GM21576 (cell line): Measurements from ENCODE around the gene TIFAB.

Source experiments
- ATAC-seq: cut with Tn5 transposase; IDR thresholded peaks from one replicate; pipeline ENCODE4 v1.9.1; 2021; ENCODE audit warnings: mild to moderate bottlenecking, moderate library complexity; ENCODE audit not compliant: unreplicated experiment

TIFAB gene

DNA sequence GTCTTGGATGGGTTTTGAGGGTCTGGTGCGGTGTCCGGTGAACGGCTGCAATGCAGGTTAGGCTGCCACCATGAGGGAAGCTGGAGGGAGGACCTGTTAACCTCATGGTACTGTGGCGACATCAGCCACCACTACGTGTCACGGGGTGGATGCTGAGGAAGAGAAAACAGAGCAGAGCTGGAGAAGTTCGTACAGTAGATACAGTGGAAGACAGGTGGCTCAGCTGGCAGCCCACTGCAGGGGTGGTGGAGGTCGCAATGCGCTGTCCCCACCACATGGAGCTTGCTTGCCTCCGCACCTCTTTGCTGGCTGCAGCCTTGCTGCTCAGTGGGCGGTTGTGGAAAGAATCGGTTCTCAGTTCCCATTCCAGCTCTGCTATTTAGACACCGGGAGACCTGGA lies 7.8 kb downstream of the TIFAB start:
- ATAC-seq, result no peak

DNA sequence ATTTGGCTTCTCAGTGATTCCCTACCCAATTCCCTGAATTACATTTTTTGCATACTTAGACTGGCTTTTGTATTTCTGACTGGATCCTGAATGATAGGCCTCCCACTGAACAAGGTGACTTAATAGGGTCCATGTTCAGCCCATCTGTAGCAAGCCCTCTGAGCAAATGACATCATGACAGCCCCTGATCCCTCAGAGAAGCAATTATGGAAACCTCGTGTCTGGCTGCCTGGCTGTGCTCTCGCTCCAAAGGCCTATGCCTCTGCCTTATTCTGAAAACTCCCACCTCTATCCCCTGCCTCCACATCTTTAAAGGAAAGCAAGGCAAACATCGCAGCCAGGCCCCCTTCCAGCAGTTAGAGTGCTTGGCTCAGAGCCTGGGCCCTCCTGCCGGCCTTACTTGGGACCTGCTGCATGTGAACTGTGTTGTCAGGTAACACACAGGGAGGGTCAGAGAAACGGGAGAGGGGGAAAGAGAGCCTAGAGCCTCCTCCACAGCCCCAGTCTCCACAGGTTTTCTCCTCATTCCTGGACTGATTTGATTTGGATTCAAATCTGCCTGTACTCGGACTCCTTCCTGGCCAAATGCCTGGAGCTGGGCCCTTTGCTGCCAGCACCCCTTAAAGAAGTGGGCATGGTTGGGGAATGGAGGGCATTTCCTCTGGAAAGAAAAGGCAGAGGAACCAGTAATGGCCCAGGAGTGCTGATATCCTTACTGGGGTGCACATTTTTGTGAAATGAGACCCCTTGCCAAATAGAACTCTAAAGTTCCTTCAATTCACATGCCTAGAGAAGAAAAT lies 8.8 kb downstream of the TIFAB start:
- no peak for ATAC-seq

DNA sequence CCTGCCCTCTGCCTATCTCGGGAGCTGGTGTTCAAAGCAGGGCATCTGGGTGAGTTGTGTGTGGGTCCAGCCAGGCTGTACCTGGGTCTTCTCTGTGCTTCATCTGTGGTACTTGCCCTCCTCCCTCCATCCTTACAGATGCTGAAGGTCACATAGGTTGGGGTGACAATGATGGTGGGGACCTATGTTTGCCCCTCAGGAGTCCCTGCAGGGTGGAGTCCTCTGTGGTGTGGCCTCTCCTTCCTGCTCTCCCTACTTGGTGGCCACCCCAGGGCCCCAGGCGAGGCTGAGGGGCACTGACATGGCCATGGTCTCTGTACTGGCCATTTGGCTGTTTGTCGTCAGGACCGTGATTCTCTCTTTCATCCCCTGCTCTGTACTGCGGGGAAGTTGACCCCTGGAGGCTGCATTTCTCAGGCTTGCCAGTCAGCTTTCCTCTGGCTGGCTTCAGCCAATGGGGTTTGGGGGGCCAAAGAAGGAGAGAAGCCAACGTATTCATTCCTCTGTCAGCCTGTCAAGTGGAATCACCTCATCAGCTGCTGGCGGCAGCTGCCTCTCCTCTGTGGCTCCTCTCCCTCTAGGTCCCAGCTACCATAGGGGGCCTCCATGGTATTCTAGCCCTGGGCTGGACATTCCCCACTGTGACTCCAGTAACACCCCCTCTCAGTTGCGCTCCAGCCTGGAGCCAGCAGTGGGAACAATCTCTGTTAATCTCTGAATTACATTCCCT lies 9.6 kb downstream of the TIFAB start:
- no peak for ATAC-seq

DNA sequence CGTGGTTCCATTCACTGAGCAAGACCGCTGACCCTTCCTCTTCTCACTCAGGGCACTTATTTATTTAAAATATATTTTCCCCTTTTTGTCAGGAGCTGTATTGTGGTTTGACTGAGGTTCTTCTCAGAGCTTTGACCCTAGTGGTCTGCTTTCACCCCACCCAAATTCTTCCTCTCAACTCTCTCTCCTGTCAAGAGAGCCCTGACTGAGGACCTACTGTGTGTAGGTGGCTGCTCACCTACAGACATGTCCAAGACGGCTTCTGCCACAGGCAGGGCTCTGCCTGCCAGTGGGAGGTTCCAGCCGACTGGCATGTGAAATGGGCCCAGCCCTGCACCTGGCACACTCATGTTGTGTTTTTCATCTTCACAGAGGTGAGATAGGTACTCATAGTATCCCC lies 10.2 kb downstream of the TIFAB start:
- ATAC-seq, result no peak

DNA sequence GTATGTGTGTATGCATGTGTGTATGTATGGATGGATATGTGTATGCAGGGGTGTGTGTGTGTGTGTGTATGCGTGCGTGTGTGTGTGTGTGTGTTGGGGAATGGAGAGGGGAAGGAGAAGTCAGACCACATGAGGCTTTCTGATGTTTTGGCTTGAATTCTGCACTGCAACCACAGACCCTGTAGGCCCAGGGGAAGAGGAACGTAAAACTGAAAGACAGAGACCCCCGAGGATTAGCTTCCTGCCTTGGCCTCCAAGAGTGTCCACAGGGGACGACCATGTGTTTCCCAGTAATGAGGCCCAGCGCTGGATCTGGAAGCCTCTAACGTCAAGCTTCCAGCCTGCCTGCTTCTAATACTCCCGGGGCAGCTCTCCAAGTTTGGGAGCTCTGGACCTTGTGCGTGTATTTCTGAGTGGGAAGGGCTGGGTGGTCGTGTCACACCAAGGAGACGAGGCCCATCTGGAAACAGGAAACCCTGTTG lies 10.8 kb downstream of the TIFAB start:
- ATAC-seq, result no peak

DNA sequence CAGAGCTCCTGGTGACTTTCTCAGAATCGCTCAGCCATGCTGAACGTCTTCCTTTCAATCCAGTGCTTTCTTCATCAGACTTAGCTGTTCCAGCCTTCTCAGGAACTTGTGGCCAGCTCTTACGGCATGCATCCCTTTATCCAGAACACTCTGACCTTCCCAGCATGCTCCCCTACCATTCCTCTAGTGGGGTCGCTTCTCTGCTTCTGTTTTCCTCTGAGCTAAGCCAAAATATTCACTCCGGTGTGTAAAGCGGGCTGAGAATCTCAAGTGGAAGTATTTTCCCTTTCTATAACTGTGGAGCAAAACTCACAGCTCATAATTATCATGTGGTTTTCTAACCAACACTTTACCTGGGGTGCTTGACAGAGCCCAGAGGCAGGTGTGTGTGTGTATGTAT lies 11.2 kb downstream of the TIFAB start:
- no peak for ATAC-seq

DNA sequence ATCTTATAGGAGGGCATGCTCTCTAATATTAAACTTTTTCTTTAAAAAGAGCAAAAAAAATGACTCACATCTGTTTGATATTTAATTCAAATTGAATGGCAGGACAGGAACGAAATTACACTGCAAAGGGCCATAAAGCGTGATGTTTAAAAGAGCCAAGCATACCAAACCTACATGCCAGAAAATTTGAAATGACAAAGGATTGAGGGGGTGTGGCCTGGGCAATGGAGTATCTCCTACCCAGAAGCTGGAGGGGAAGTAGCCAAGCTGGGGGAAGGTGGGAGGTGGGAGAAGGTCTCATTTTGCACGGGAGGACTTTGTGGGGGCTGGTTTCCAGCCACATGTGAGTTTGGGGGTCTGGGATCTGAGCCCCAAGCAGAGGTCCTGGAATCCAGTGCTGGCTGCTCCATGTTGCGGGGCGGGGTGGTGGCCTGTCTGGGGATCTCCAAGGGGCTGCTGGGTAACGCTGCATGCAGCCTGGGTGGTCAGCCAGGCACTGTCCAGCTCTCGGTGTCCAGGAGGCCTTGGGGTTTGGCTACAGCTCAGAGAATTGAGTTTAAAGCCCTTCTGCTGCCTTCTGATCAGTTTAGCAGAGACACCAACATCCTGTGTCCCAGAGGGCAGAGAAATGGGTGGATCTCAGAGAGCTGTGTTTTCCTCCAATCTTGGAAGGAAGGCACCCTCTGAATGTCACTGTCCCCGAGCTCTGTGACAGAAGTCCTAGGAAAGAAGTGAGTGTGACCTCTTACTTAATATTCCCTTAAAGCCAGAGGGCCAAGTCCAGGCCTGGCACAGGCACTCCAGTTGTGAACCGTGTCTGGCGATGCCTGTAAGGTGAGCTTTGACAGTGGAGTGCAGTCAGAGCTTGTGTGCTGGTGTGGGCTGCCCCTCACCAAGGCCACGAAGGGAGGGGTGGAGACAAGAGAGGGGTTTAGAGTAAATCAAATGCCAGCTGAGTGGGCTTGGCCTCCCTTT lies 12.6 kb downstream of the TIFAB start:
- no peak for ATAC-seq

DNA sequence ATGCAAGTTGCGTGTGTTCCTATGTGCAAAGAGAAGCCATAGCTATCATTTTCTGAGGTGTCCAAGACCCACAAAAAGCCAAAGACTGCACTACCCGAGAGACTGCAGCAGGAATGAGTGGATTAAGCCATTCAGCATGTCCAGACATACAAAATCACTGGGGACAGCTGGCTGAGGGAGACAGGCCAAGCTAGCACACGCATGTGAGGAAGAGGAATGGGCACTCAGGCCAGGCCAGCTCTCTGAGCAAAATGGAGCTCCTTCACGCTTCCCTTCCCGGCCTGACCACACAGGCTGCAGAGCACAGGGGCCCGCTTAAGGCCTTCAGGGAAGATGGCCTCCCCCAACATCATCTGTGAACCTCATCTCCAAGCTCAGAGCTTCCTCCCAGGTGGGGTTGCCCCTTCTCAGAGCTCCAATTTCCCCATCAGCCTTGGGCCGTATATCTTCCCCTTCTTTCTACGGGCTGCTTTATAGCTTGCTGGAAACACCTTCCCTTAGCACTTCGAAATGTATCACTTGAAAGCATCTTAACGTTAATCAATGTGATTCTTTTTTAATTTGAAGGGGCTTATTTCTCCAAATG lies 13.4 kb downstream of the TIFAB start:
- no peak for ATAC-seq

DNA sequence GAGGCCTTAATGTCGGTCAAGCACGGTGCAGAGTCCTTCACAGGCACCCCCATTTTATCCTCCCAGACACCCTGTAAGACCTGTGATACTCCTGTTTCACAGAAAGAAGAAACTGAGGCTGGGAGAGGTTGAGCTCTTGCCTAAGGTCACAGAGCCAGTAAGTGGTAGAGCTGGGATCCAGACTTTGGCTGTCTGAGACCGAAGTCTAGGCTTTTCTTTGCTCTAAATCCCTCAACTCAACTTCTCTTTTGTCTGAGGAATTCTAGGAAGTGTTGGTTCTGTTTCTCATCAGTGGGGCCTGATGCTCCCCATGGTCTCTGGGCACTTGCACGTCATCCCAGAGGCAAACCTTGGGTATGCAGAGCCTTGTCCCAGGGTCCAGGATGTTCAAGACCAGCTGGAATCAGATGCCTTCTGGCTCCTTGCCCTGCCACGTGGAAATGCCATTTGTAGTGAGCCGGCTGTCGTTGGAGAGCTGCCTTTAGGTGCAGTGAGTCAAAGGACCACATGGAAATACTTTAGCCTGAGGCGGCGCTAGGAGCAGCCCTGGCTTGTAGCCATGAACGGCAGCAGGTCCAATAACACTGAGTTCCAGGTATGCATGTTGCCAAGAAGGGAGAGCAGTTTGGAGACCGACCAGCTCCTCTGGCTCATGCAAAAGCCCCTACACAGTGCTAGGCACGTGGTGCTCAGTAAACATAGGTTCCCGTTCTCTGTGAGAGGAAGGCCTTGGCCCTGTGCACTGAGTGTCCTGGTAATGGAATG lies 14.2 kb downstream of the TIFAB start:
- no peak for ATAC-seq

DNA sequence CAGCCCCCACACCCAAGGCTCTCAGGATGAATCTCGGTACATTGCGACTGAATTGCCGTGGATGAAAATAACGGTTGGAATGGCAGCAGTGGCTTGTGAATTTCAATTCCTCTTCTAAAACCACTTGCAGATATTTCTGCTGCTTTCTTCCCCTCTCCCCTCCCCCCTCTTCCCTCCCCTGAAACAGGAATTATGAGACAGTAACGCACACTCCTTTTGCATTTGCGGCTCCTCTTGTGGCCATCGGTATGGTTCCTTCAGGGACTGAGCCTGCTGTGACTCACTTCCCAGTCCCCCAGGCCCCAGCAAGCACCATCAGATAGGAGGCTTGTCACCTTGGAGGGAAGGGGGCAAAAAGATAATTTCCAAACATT lies 14.7 kb downstream of the TIFAB start:
- no peak for ATAC-seq

DNA sequence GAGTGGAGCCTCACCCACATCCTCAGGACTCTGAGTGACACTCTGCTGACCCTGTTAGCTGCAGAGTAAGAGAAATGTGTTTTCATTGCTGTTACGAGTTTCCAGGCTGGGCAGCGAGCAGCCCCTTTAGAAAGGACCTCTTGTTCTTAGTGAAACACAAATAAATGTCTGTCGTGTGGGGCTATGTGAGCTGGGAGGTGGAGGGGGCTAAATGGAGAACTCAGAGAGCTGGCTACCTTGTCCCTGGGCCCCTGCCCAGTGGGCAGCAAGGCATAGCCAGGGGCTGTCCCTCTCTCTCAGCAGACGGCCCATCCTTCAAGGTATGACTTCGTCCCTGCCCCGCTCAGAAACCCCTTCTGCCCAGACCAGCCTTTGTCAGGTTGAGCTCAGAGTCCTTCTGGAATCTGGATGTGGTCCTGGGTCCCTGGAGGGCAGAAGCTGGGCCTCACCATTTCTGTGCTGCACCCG lies 15.2 kb downstream of the TIFAB start:
- ATAC-seq, result no peak

DNA sequence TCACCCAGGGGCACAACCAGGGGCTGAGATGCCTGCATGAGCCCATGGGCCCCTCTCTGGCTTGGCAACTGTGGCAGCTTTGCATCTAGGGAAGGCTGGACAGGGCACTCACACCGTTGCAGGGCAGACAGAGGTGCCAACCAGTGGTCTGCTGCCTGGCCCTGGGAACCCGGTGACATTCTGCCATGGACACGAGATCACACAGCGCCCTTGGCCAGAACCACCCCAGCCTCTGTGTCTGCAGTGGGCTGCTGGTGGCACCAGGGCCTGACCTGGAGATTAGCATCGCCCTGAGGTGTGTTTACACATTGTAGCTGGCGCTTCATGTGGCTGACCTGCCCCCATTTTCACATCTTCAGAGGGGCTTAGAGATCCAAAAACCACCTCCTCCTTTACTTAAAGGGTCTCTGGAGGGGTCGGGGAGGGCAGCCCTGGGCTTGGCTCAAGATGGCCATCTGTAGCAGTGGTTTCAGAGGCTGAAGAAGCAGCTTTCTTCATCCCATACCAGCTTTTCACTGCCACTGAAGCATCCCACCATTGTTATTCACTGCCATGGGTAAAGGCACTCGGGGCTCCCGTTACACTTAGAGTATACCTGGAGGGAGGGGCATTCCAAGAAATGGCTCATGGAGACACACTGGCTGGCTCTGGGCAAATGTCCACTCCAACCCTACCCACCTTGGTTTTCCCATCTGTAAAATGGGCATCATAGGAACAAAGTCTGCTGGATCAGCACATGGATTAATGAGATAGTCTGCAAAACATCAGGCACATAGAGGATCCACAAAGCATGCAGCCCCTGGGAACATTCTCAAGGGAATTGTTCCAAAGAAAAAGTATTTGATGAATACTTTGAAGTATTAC lies 16.5 kb downstream of the TIFAB start:
- no peak for ATAC-seq

DNA sequence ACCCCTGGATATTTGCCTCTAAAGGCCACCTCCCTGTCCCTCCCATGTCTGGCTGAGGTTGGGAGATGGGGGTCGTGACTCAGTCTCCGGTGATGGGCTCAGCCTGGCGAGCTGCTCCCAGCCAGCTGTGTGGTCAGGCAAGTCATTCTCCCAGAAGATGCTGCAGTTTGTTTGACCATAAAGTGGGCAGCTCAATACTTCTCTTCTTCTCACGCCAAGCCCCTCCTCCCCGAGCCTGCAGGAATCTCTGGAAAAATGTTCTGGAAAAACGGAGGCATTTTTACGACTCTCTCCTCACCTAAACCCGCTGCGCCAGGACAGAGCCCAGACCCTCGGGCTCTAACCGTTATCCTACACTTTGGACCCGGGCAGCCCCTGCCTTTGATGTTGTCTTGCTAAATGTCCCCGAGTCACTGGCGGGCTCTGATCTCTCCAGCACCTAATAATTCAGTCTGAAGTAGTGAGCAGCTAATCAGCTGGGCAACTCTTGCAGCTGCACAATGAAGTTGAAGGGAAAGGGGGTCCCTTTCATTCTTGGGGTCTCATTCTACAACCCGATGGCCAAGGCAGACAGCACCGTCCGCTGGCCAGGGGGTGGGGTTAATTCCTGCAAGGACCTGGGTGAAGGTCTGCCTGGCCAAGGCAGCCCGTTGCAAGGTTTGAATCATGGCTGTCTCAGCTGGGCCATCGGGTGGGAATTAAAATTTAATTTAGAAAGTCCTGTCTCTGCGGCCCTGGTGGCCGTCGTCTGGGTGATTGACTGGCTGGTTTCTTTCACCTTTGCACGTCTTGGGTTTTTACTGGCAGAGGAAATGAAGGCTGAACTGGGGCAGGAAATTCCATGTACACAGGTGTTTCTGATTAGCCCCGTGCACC lies 17.3 kb downstream of the TIFAB start:
- no peak for ATAC-seq

DNA sequence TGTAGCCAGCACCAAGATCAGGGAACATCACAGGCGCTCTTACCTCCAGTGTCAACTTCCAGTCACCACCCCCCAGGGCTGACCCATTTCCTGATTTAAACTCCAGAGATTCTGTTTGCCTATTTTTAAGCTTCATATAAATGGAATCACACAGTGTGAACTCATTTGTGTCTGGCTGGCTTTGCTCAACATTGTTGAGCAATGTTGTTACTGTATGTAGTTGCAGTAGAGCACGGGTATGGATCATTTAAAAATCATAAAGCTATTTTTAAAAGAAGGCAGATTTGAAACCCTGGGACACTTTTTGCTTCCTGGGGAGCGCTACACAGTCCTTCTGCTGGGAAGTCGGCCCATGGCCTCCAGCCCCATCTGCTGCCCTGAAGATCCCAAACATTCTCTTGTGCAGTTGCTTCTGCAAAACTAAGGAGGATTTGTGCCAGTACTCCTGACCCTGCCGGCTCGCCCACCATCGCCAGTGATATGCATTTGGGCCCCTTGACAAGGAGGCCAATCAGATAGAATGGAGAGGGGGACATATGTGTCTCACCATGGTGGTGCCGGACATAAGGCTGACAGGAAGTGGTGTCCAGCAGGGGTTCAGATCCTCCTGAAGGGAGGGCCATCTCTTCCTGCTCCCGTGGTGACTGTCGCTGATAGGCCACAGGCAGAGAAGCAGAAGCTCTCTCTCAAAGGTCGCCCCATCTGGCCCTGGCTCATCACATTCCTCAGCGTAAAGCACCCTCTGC lies 18.3 kb downstream of the TIFAB start:
- ATAC-seq, result no peak

DNA sequence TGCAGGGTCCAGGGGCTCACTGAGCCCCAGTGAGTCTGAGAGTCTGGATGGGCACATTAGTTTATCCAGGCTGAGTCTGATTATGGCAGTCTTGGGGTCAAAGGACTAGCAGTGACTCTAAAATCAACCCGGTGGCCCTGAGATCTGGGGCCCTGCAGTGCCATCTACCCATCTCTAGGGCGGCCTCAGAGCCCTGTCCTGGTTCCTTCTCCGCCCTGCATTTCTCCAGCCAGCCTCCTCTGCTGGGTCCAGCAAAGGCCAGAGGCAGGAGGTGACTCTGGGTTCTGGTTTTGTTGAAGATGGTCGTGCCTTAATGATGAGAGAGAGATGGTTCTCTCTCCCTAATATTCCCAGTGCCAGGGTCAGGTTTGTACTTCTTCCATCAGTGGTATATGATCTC lies 20.0 kb downstream of the TIFAB start:
- no peak for ATAC-seq

DNA sequence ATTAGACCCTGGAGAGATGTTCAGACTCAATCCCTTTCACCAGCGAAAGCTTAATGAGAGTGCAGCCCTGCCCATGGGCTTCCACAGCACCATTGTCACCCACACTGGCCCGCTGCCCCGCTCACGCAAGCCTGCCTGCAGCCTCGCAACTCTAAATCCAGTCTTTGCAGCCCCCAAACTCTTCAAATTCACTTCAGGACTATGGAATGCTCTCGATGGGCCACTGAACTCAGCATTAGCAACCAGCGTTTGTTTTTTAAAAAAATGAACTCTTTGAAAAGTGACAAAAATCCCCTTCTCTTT lies 22.1 kb downstream of the TIFAB start:
- ATAC-seq, result no peak

DNA sequence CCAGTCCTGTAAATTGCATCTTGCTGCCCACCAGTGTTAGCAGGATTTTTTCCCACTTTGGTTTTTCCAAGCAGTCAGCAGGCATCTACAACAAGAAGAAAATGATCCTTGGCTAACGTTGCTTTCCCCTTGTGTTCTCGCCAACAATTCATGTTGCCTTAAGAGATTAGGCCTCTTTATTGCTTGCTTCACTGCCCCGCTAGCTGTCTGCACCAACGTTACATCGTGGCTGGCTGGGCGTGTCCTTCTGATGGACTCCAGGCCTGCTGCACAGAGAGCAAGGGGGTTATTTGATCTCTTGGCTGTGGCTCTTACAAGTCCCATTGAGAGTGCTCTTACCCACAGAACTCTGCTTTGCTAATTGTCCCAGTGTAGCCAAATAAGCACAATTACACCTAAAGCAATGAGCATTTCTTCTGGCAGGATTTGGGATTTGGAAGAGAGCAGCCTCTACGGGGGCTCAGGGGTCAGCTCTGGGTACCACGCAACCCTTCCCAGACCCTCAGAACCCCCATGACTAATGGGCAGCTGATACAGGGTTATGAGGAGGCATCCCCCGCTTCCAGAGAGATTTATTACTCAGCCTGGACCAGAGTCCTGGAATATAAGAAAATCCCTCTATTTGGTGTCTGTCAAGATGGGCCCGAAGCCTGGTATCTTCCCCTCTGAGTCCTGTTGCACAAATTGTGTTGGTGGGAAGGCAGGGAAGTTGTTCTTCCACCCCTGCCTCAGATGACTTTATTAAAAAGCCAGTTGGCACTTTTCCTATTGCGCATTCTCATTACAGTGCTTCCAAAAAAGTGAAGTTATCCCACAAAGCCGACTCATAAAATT lies 22.6 kb downstream of the TIFAB start:
- no peak for ATAC-seq
